HEK293 (cell line): Measurements from ENCODE around the gene ATP5F1D.

Experiments used
- CTCF ChIP-seq: fragments of 450-650 bp; formaldehyde crosslinking; IDR thresholded peaks from 2 replicates; pipeline ENCODE4 v1.5.1; 2016; ENCODE audit warnings: missing biosample characterization, missing genetic modification characterization
- ZBTB21 ChIP-seq: fragments of 450-650 bp; formaldehyde crosslinking; IDR thresholded peaks from 2 replicates; pipeline ENCODE4 v1.5.1; 2017; ENCODE audit warnings: missing biosample characterization, missing genetic modification characterization
- ZNF138 ChIP-seq: fragments of 450-650 bp; formaldehyde crosslinking; IDR thresholded peaks from 2 replicates; pipeline ENCODE4 v1.5.1; 2016; ENCODE audit warnings: missing biosample characterization, missing genetic modification characterization, borderline replicate concordance
- ZNF16 ChIP-seq: fragments of 450-650 bp; formaldehyde crosslinking; IDR thresholded peaks from 2 replicates; pipeline ENCODE4 v1.5.1; 2016; ENCODE audit warnings: low read depth, missing biosample characterization, missing genetic modification characterization
- ZNF274 ChIP-seq, 2 experiments: fragments of 200-500 bp in 1 of 2; fragments of 450-650 bp in 1 of 2; sonication (Bioruptor generic) in 1 of 2; formaldehyde crosslinking in 1 of 2; IDR thresholded peaks; 2 replicates each; pipeline versions ENCODE4 v1.5.1 to v1.6.1; 2014 to 2016; ENCODE audit warnings: borderline replicate concordance in 1 of 2, inconsistent platforms in 1 of 2, low read length in 1 of 2, missing biosample characterization in 1 of 2, missing genetic modification characterization in 1 of 2
- ZNF529 ChIP-seq: fragments of 450-650 bp; formaldehyde crosslinking; IDR thresholded peaks from 2 replicates; pipeline ENCODE4 v1.5.1; 2017; ENCODE audit warnings: missing genetic modification characterization, missing biosample characterization; ENCODE audit not compliant: insufficient replicate concordance

- no peak for TF ChIP-seq ZNF274 (IDR thresholded peaks at IDR 0.05; ENCODE audit: low read length)
- TF ChIP-seq ZNF274 (tag by site-specific recombination; IDR thresholded peaks at IDR 0.05; ENCODE audit: borderline replicate concordance) = no peak
- TF ChIP-seq ZNF529 (tag by site-specific recombination) = no peak
- no peak for TF ChIP-seq CTCF
- no peak for TF ChIP-seq ZNF16 (tag by site-specific recombination)
- no peak for TF ChIP-seq ZNF138 (tag by site-specific recombination)
- 0 out of 2 replicates have a peak, but pooled peaks have one; percentile 15 for TF ChIP-seq ZBTB21 (tag by site-specific recombination)
Measured at GRCh38 chr19:1205114-1206099, 36.1 kb upstream of the ATP5F1D start, which contains the start of gene STK11.
